Measurements from ENCODE around the gene KRTAP5-8. TPM values are rescaled to one million over a fixed set of nuclear protein-coding genes. Genes with fewer than 3 reads are reported as not detected.
A peak's percentile ranks its signal among the peaks of the same experiment; 100 is the strongest.

Gene KRTAP5-8
- total and polyA plus RNA-seq, 9 of the 15 experiments (the other 6 are each of a cell fraction or from before 2014, with no cell fraction given): not detected

DNA sequence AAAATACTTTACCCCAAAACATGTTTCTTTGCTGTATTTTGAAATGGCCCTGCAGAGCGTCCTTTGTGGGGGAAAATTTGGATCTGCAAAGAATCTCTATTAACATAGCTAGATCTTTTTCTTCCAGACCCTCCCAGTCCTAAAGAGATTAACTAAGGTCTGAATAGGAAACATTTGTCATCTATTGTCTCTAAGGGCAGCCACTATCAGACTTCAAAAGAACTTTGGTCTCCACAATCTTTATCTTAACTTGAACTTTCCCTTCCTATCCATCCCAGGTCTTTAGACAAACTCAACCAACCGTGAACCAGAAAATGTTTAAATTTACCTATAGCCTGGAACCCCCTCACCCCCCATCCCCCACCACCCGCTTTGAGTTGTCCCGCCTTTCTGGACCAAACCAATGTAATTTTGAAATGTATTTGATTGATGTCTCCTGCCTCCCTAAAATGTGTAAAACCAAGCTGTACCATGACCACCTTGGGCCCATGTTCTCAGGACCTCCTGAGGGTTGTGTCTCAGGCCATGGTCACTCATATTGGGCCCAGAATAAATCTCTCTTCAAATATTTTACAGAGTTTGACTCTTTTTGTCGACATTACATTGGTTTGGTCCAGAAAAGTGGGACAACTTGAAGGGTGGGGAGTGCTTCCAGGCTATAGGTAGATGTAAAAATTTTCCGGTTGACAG is 6.8 kb downstream of the KRTAP5-8 start (continued):
- TF ChIP-seq, protein P1, sequence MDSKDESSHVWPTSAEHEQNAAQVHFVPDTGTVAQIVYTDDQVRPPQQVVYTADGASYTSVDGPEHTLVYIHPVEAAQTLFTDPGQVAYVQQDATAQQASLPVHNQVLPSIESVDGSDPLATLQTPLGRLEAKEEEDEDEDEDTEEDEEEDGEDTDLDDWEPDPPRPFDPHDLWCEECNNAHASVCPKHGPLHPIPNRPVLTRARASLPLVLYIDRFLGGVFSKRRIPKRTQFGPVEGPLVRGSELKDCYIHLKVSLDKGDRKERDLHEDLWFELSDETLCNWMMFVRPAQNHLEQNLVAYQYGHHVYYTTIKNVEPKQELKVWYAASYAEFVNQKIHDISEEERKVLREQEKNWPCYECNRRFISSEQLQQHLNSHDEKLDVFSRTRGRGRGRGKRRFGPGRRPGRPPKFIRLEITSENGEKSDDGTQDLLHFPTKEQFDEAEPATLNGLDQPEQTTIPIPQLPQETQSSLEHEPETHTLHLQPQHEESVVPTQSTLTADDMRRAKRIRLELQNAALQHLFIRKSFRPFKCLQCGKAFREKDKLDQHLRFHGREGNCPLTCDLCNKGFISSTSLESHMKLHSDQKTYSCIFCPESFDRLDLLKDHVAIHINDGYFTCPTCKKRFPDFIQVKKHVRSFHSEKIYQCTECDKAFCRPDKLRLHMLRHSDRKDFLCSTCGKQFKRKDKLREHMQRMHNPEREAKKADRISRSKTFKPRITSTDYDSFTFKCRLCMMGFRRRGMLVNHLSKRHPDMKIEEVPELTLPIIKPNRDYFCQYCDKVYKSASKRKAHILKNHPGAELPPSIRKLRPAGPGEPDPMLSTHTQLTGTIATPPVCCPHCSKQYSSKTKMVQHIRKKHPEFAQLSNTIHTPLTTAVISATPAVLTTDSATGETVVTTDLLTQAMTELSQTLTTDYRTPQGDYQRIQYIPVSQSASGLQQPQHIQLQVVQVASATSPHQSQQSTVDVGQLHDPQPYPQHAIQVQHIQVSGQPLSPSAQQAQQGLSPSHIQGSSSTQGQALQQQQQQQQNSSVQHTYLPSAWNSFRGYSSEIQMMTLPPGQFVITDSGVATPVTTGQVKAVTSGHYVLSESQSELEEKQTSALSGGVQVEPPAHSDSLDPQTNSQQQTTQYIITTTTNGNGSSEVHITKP (IDR thresholded peaks at IDR 0.05; ENCODE audit: partially characterized antibody): peak; percentile 55

DNA sequence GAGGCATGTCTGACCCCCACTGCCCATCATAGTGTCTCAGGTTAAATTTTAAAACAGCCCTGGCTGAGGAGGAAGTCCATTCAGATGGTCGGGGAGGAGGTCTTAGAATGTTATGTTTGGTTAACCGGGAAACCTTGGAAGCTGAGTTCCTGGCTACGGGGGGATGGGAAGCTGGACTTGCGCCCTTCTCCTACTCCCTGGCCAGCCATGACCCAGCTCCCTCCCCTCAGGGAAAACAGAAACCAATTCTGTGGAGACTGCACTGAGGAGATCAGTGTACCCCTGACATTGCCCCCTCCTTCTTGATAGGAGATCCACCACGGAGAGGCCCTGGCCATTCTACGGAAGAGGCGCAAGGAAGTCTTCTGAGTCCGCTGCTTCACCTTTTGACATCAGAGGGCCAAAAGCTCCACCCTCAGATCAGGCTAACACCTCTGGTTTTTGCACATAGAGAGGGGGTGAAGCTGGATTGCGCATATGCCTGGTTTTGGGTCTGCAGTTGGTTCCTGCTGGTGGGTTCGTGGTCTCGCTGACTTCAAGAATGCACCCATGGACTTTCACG is 7.7 kb downstream of the KRTAP5-8 start:
- no peak for FAIRE-seq
- intact Hi-C loops (cut with micrococcal nuclease): no loop called here
- POLR2A ChIA-PET: interaction anchor here (0.6 kb wide), 1 partner anchor 1231 kb away, joined by 4 read pairs; no protein-coding TSS in a partner anchor
- no peak for TF ChIP-seq GTF2A2 (tag; IDR thresholded peaks at IDR 0.05)
- no peak for TF ChIP-seq MXI1 (IDR thresholded peaks at IDR 0.05; ENCODE audit: low read depth, low read length)
- TF ChIP-seq, protein P2, sequence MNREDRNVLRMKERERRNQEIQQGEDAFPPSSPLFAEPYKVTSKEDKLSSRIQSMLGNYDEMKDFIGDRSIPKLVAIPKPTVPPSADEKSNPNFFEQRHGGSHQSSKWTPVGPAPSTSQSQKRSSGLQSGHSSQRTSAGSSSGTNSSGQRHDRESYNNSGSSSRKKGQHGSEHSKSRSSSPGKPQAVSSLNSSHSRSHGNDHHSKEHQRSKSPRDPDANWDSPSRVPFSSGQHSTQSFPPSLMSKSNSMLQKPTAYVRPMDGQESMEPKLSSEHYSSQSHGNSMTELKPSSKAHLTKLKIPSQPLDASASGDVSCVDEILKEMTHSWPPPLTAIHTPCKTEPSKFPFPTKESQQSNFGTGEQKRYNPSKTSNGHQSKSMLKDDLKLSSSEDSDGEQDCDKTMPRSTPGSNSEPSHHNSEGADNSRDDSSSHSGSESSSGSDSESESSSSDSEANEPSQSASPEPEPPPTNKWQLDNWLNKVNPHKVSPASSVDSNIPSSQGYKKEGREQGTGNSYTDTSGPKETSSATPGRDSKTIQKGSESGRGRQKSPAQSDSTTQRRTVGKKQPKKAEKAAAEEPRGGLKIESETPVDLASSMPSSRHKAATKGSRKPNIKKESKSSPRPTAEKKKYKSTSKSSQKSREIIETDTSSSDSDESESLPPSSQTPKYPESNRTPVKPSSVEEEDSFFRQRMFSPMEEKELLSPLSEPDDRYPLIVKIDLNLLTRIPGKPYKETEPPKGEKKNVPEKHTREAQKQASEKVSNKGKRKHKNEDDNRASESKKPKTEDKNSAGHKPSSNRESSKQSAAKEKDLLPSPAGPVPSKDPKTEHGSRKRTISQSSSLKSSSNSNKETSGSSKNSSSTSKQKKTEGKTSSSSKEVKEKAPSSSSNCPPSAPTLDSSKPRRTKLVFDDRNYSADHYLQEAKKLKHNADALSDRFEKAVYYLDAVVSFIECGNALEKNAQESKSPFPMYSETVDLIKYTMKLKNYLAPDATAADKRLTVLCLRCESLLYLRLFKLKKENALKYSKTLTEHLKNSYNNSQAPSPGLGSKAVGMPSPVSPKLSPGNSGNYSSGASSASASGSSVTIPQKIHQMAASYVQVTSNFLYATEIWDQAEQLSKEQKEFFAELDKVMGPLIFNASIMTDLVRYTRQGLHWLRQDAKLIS (CRISPR knock-in tag; IDR thresholded peaks at IDR 0.05): no peak
- TF ChIP-seq EP400 (IDR thresholded peaks at IDR 0.05): no peak
- TF ChIP-seq, protein P3, sequence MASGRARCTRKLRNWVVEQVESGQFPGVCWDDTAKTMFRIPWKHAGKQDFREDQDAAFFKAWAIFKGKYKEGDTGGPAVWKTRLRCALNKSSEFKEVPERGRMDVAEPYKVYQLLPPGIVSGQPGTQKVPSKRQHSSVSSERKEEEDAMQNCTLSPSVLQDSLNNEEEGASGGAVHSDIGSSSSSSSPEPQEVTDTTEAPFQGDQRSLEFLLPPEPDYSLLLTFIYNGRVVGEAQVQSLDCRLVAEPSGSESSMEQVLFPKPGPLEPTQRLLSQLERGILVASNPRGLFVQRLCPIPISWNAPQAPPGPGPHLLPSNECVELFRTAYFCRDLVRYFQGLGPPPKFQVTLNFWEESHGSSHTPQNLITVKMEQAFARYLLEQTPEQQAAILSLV (tag; IDR thresholded peaks at IDR 0.05): no peak
- no peak for TF ChIP-seq ZNF57 (CRISPR knock-in tag; IDR thresholded peaks at IDR 0.05)
- TF ChIP-seq ZNF766 (CRISPR knock-in tag; conservative IDR thresholded peaks at IDR 0.05): no peak

More for the DNA sequence above, 7.7 kb downstream of the KRTAP5-8 start:
- no peaks in the 10 kb centered on the region for H3K36me3 ChIP-seq (ENCODE audit: control insufficient read depth, insufficient read depth, low read length)
- no peak overlapping the region for H3K4me3 ChIP-seq
- peaks cover 2% of the 10 kb centered on the region; the same call in 1 of the 2 replicates for H3K9me3 ChIP-seq (replicated peaks; ENCODE audit: control insufficient read depth, insufficient read depth, low read depth, low read length)
- no peak overlapping the region for H2AFZ ChIP-seq (ENCODE audit: low read depth, low read length)
- 4% methylated on average over 12 of the region's 12 CpGs for WGBS (ENCODE audit: insufficient coverage, low coverage, missing lambda C conversion rate)
- no peaks in the 10 kb centered on the region for H3K9me1 ChIP-seq (ENCODE audit: control insufficient read depth, insufficient read depth, low read length)
- no peak for DNase-seq (ENCODE audit: extremely low read depth in 1 of 4, low spot score in 3 of 4)
- H3K4me1 ChIP-seq (replicated peaks in 1 of 2; ENCODE audit: control insufficient read depth in 2 of 2, insufficient read depth in 2 of 2, low read length in 2 of 2): peaks cover 0 to 4% of the 10 kb centered on the region in 2 experiments; a peak in 1 of 5 replicates
- CTCF ChIA-PET (ENCODE audit: low intra/inter-chr PET ratio): no interaction called here
- H3K27ac ChIP-seq (ENCODE audit: extremely low read depth, low read depth, low read length): no peak overlapping the region
- H3K79me2 ChIP-seq (ENCODE audit: control insufficient read depth, insufficient read depth, low read length): no peaks in the 10 kb centered on the region
- H3K27me3 ChIP-seq (ENCODE audit: control insufficient read depth in 2 of 2, insufficient read depth in 2 of 2, low read length in 2 of 2): peaks cover 42 to 74% of the 10 kb centered on the region in 2 experiments
- BruUV-seq (replicated peaks): no TSS peak
- ATAC-seq: no peak
- H3K4me2 ChIP-seq (ENCODE audit: insufficient read depth, low read length): no peak overlapping the region
- no peak overlapping the region for H3K9ac ChIP-seq (ENCODE audit: insufficient read depth in 1 of 2, low read depth in 2 of 2, low read length in 2 of 2)
- no peaks in the 10 kb centered on the region for H4K20me1 ChIP-seq (replicated peaks; ENCODE audit: control insufficient read depth, insufficient read depth, low read length)
- in situ Hi-C loops (cut with MboI): no loop called here
